ENCODE data around the gene LDLRAD4.

- TF ChIP-seq GABPA (IDR thresholded peaks at IDR 0.05; ENCODE audit: low read depth) (no peak), CTCF (IDR thresholded peaks at IDR 0.05) (no peak), TAF1 (IDR thresholded peaks at IDR 0.05; ENCODE audit: borderline replicate concordance, low read depth, low read length) (no peak), POLR2AphosphoS5 (IDR thresholded peaks at IDR 0.05; ENCODE audit: low read depth, low read length) (no peak), FOXM1 (IDR thresholded peaks at IDR 0.05; ENCODE audit: low read depth) (no peak), REST (IDR thresholded peaks at IDR 0.05; ENCODE audit: low read depth, low read length) (no peak), FOXJ3 (CRISPR knock-in tag; IDR thresholded peaks at IDR 0.05) (no peak), YY1 (IDR thresholded peaks at IDR 0.05; ENCODE audit: low read depth) (no peak)
Observed at GRCh38 chr18:13485182-13485581, 266.6 kb downstream of the LDLRAD4 start.

All from SK-N-SH (cell line).